H1 (cell line): Measurements from ENCODE around the gene ABCG5. TPM values are rescaled to one million over a fixed set of nuclear protein-coding genes. Genes with fewer than 3 reads are reported as not detected.

ENCODE experiments used
- CTCF ChIA-PET: fragments of 300-600 bp; sonication (Branson Sonifier 250); formaldehyde crosslinking; loops from one replicate; lab custom pipeline; 2021; ENCODE audit not compliant: partially characterized antibody; lab: Charles Lee
- POLR2A ChIA-PET: fragments of 300-600 bp; sonication (Branson Sonifier 250); formaldehyde crosslinking; loops from one replicate; lab custom pipeline; 2021; ENCODE audit warnings: inconsistent platforms; ENCODE audit not compliant: partially characterized antibody; lab: Charles Lee
- DNase-seq, 2 experiments: peaks; one replicate each; pipeline versions ENCODE4 v3.0.0 to v3.0.0-alpha.2; 2010 to 2022; ENCODE audit warnings: low spot score in 2 of 2, low read depth in 1 of 2, mixed read lengths in 1 of 2
- FAIRE-seq: peaks from 2 replicates; lab custom pipeline; 2011; peaks lifted over from hg19 to GRCh38; lab: Jason Lieb, UNC
- H2AFZ ChIP-seq: 2 replicates; pipeline ENCODE4 v1.8.1; 2012; ENCODE audit warnings: low read length, inconsistent platforms
- H2AK5ac ChIP-seq: 2 replicates; pipeline ENCODE4 v1.6.1; 2013; ENCODE audit warnings: low read depth, low read length
- H2BK120ac ChIP-seq: replicated peaks from 2 replicates; pipeline ENCODE3; 2013; ENCODE audit warnings: low read depth, low read length, inconsistent platforms
- H2BK12ac ChIP-seq: 2 replicates; pipeline ENCODE4 v1.6.1; 2013; ENCODE audit warnings: low read depth, low read length
- H2BK15ac ChIP-seq: 2 replicates; pipeline ENCODE4 v1.6.1; 2013; ENCODE audit warnings: low read length
- H2BK20ac ChIP-seq: 2 replicates; pipeline ENCODE4 v1.6.1; 2013; ENCODE audit warnings: low read length
- H2BK5ac ChIP-seq: 2 replicates; pipeline ENCODE4 v1.6.1; 2013; ENCODE audit warnings: low read depth, low read length
- H3K14ac ChIP-seq: 2 replicates; pipeline ENCODE4 v1.6.1; 2013; ENCODE audit warnings: inconsistent platforms; ENCODE audit not compliant: insufficient read length
- H3K18ac ChIP-seq: 2 replicates; pipeline ENCODE4 v1.6.1; 2013; ENCODE audit warnings: low read length; ENCODE audit errors: extremely low read depth
- H3K23ac ChIP-seq: 2 replicates; pipeline ENCODE4 v1.6.1; 2013; ENCODE audit warnings: inconsistent platforms; ENCODE audit not compliant: insufficient read length
- H3K23me2 ChIP-seq: 2 replicates; pipeline ENCODE4 v1.6.1; 2013; ENCODE audit warnings: low read depth, low read length
- H3K27ac ChIP-seq: 2 replicates; pipeline ENCODE4 v1.6.1; 2011; ENCODE audit warnings: low read depth, low read length, inconsistent platforms
- H3K27me3 ChIP-seq, 4 experiments: replicated peaks in 1 of 4; 1 replicate in 1 of 4; 2 replicates in 3 of 4; pipeline versions ENCODE4 v1.6.1 to v1.8.1; 2011 to 2013; ENCODE audit warnings: low read length in 3 of 4, mild to moderate bottlenecking in 3 of 4, inconsistent platforms in 2 of 4, mixed read lengths in 2 of 4, moderate library complexity in 1 of 4; ENCODE audit not compliant: control insufficient read depth in 3 of 4, insufficient read depth in 3 of 4; ENCODE audit errors: extremely low read depth in 1 of 4
- H3K36me3 ChIP-seq, 4 experiments: 2 replicates each; pipeline versions ENCODE4 v1.6.1 to v1.8.1; 2011 to 2013; ENCODE audit warnings: mild to moderate bottlenecking in 4 of 4, low read length in 3 of 4, moderate library complexity in 2 of 4, control low read depth in 1 of 4, inconsistent platforms in 1 of 4; ENCODE audit not compliant: insufficient read depth in 4 of 4, control insufficient read depth in 2 of 4
- H3K4ac ChIP-seq: replicated peaks from 2 replicates; pipeline ENCODE3; 2013; ENCODE audit warnings: low read length, low read depth, mixed read lengths, inconsistent platforms; ENCODE audit not compliant: insufficient read length
- H3K4me1 ChIP-seq, 4 experiments: replicated peaks in 1 of 4; 1 replicate in 1 of 4; 2 replicates in 3 of 4; pipeline versions ENCODE4 v1.6.1 to v1.8.1; 2011 to 2013; ENCODE audit warnings: low read length in 3 of 4, inconsistent platforms in 2 of 4, mixed read lengths in 1 of 4; ENCODE audit not compliant: insufficient read depth in 4 of 4, control insufficient read depth in 3 of 4
- H3K4me2 ChIP-seq, 2 experiments: 2 replicates each; pipeline versions ENCODE4 v1.6.1 to v1.8.1; 2011 to 2013; ENCODE audit warnings: low read depth in 2 of 2, low read length in 2 of 2, control low read depth in 1 of 2, inconsistent platforms in 1 of 2, mild to moderate bottlenecking in 1 of 2; ENCODE audit not compliant: insufficient read depth in 1 of 2
- H3K4me3 ChIP-seq, 4 experiments: fragments of 200-600, 300-600 bp in 1 of 4; sonication (generic), shearing (Covaris generic), sonication (Bioruptor Twin) in 1 of 4; 2 replicates each; pipeline versions ENCODE4 v1.5.1 to v1.8.1; 2011 to 2016; ENCODE audit warnings: low read length in 4 of 4, low read depth in 3 of 4, control low read depth in 2 of 4, inconsistent platforms in 2 of 4, mild to moderate bottlenecking in 2 of 4, mixed read lengths in 1 of 4, moderate library complexity in 1 of 4; ENCODE audit not compliant: insufficient read depth in 2 of 4; ENCODE audit errors: extremely low read depth in 1 of 4
- H3K56ac ChIP-seq: replicated peaks from 2 replicates; pipeline ENCODE3; 2013; ENCODE audit warnings: low read depth, mild to moderate bottlenecking, mixed read lengths, low read length, inconsistent platforms; ENCODE audit not compliant: insufficient read length
- H3K79me1 ChIP-seq: 2 replicates; pipeline ENCODE4 v1.6.1; 2013; ENCODE audit warnings: low read depth, low read length, control low read depth
- H3K79me2 ChIP-seq, 2 experiments: 2 replicates each; pipeline versions ENCODE4 v1.6.1 to v1.8.1; 2012 to 2013; ENCODE audit warnings: low read length in 2 of 2, mild to moderate bottlenecking in 2 of 2, inconsistent platforms in 1 of 2; ENCODE audit not compliant: insufficient read depth in 2 of 2, control insufficient read depth in 1 of 2
- H3K9ac ChIP-seq, 4 experiments: replicated peaks in 1 of 4; 1 replicate in 1 of 4; 2 replicates in 3 of 4; pipeline versions ENCODE4 v1.6.1 to v1.8.1; 2011 to 2013; ENCODE audit warnings: low read depth in 3 of 4, low read length in 3 of 4, control low read depth in 2 of 4, mild to moderate bottlenecking in 2 of 4, moderate library complexity in 2 of 4, inconsistent platforms in 1 of 4; ENCODE audit errors: extremely low read depth in 1 of 4
- H3K9me3 ChIP-seq, 2 experiments: 2 replicates each; pipeline versions ENCODE4 v1.6.1 to v1.8.1; 2012 to 2013; ENCODE audit warnings: mild to moderate bottlenecking in 2 of 2, moderate library complexity in 2 of 2, control low read depth in 1 of 2, inconsistent platforms in 1 of 2, low read depth in 1 of 2, low read length in 1 of 2, mixed read lengths in 1 of 2; ENCODE audit not compliant: insufficient read depth in 2 of 2
- H4K20me1 ChIP-seq, 2 experiments: replicated peaks in 1 of 2; 2 replicates each; pipeline versions ENCODE3 to v1.8.1; 2011 to 2013; ENCODE audit warnings: inconsistent platforms in 2 of 2, low read length in 2 of 2, mild to moderate bottlenecking in 1 of 2; ENCODE audit not compliant: insufficient read depth in 2 of 2, control insufficient read depth in 1 of 2
- H4K5ac ChIP-seq: 2 replicates; pipeline ENCODE4 v1.6.1; 2013; ENCODE audit warnings: low read length, low read depth, mixed read lengths, inconsistent platforms; ENCODE audit not compliant: insufficient read length
- H4K8ac ChIP-seq: 2 replicates; pipeline ENCODE4 v1.8.0; 2013; ENCODE audit warnings: mild to moderate bottlenecking, moderate library complexity, low read length, inconsistent platforms; ENCODE audit not compliant: insufficient read depth; ENCODE audit errors: extremely low read depth
- H4K91ac ChIP-seq: replicated peaks from 2 replicates; pipeline ENCODE3; 2013; ENCODE audit warnings: low read length, mixed read lengths, inconsistent platforms; ENCODE audit not compliant: insufficient read length
- BCL11A ChIP-seq, 2 experiments: IDR thresholded peaks; one replicate each; pipeline ENCODE4 v1.6.1; 2011; ENCODE audit warnings: low read depth in 2 of 2, low read length in 2 of 2, mild to moderate bottlenecking in 2 of 2
- EP300 ChIP-seq, 2 experiments: IDR thresholded peaks; 1 replicate in 1 of 2; 2 replicates in 1 of 2; pipeline ENCODE4 v1.6.1; 2011 to 2012; ENCODE audit warnings: low read depth in 2 of 2, low read length in 2 of 2, mild to moderate bottlenecking in 2 of 2, borderline replicate concordance in 1 of 2, inconsistent platforms in 1 of 2, moderate library complexity in 1 of 2
- FOSL1 ChIP-seq: IDR thresholded peaks from 2 replicates; pipeline ENCODE4 v1.6.1; 2011; ENCODE audit warnings: mild to moderate bottlenecking, low read depth, low read length, moderate library complexity; ENCODE audit not compliant: insufficient read depth
- GABPA ChIP-seq: IDR thresholded peaks from 2 replicates; pipeline ENCODE4 v1.6.1; 2011; ENCODE audit warnings: mild to moderate bottlenecking, low read length, moderate library complexity, borderline replicate concordance; ENCODE audit not compliant: insufficient read depth
- HDAC2 ChIP-seq, 2 experiments: fragments of 300-600 bp in 1 of 2; sonication (generic) in 1 of 2; IDR thresholded peaks; 2 replicates each; pipeline ENCODE4 v1.6.1; 2011 to 2012; ENCODE audit warnings: low read depth in 2 of 2, low read length in 2 of 2, mild to moderate bottlenecking in 2 of 2, moderate library complexity in 2 of 2, borderline replicate concordance in 1 of 2, inconsistent platforms in 1 of 2
- PHF8 ChIP-seq: fragments of 200-600 bp; sonication (generic); conservative IDR thresholded peaks from 2 replicates; pipeline ENCODE4 v1.7.1; 2012; ENCODE audit warnings: low read depth, mild to moderate bottlenecking, inconsistent platforms, low read length, moderate library complexity
- POLR2A ChIP-seq, 2 experiments: IDR thresholded peaks; 1 replicate in 1 of 2; 2 replicates in 1 of 2; pipeline ENCODE4 v1.6.1; 2011; ENCODE audit warnings: low read depth in 2 of 2, low read length in 2 of 2, mild to moderate bottlenecking in 2 of 2; ENCODE audit errors: control extremely low read depth in 1 of 2
- RNF2 ChIP-seq: fragments of 200-900, 300-1000 bp; sonication (generic); IDR thresholded peaks from 2 replicates; pipeline ENCODE4 v1.7.1; 2016; ENCODE audit warnings: borderline replicate concordance, low read depth, mild to moderate bottlenecking, antibody characterized with exemption, low read length; ENCODE audit not compliant: poor library complexity, severe bottlenecking; ENCODE audit errors: missing control alignments
- RXRA ChIP-seq: IDR thresholded peaks from 2 replicates; pipeline ENCODE4 v1.6.1; 2011; ENCODE audit warnings: low read depth, mild to moderate bottlenecking, low read length, moderate library complexity; ENCODE audit not compliant: insufficient read depth
- SIN3A ChIP-seq, 2 experiments: IDR thresholded peaks in 1 of 2; conservative IDR thresholded peaks in 1 of 2; 2 replicates each; pipeline ENCODE4 v1.6.1; 2011 to 2012; ENCODE audit warnings: low read length in 2 of 2, improper control_type of control experiment in 1 of 2, low read depth in 1 of 2, mild to moderate bottlenecking in 1 of 2
- SIRT6 ChIP-seq: IDR thresholded peaks from one replicate; pipeline ENCODE4 v1.7.1; 2012; ENCODE audit warnings: low read length, inconsistent platforms
- TBP ChIP-seq: IDR thresholded peaks from 2 replicates; pipeline ENCODE4 v1.6.1; 2011; ENCODE audit warnings: low read depth, low read length, improper control_type of control experiment
- YY1 ChIP-seq: IDR thresholded peaks from 2 replicates; pipeline ENCODE4 v1.6.1; 2011; ENCODE audit warnings: low read depth, mild to moderate bottlenecking, low read length
- WGBS, 2 experiments: shearing (Covaris generic) in 1 of 2; methylation state at CpG; one replicate each; pipeline versions ENCODE4 v1.1.6 to v1.1.7; 2013 to 2015; ENCODE audit warnings: low lambda C conversion rate in 2 of 2, mixed read lengths in 2 of 2, inconsistent platforms in 1 of 2, low coverage in 1 of 2, missing lambda C conversion rate in 1 of 2; ENCODE audit not compliant: insufficient replicate concordance in 2 of 2, insufficient coverage in 1 of 2, insufficient read length in 1 of 2; ENCODE audit errors: extremely low coverage in 1 of 2, missing lambda C conversion rate in 1 of 2; 5-methylcytosine and 5-hydroxymethylcytosine counted together
- polyA plus RNA-seq, 7 experiments: library from polyadenylated mRNA; depleted of rRNA in 3 of 7; stranded (reverse) in 5 of 7; unstranded in 2 of 7; fragments of >200 nt in 5 of 7; fragments of 200-250 nt in 2 of 7; gene quantifications; 1 replicate in 5 of 7; 2 replicates in 1 of 7; 4 replicates in 1 of 7; pipeline versions ENCODE4 v1.2.1 to v1.2.3, GENCODE V29; 2011 to 2013; ENCODE audit warnings: missing spikeins in 2 of 7, mixed read lengths in 2 of 7
- total RNA-seq: library from RNA; stranded (reverse); fragmentation: NEBNext Ultra II Directional; extraction: Animal tissue kit (Norgen Biotek cat#: 25700); gene quantifications from 2 replicates; pipeline ENCODE4 v1.2.1, GENCODE V29; 2021

Gene ABCG5
- total and polyA plus RNA-seq, 2 of the 8 experiments (the other 6 are each of a cell fraction or from before 2014, with no cell fraction given): not detected

DNA sequence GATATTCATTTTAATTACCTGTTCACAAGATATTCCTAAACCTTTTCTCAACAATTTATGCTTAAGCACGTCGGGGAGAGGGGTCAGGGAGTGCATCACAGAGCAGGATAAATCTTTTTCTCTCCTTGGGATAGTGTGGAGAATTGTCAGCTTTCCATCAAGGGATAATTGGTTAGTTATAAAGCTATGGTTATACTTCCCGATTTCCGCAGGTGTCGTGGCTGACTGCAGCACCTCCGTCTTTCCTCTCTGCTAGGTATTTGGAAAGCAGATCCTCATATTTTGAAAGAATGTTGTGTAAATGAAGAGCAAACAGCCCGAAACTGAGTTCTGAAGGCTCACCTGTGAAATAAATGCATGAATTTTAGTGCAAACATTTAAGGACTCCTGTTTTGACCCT lies 64.0 kb downstream of the ABCG5 start:
- Histone ChIP-seq H3K4ac (no peak overlapping the region), H3K4me2 (peak overlapping the region; percentile 78 to 80), H2BK5ac (no peak overlapping the region), H3K14ac (no peak overlapping the region), H4K91ac (no peak overlapping the region), H3K9ac (peak overlapping the region in 1 of 4 experiments; percentile 43; a peak in 2 of 7 replicates), H3K56ac (no peak overlapping the region), H3K4me1 (peaks cover 0 to 3% (median 0%) of the 10 kb centered on the region in 4 experiments; a peak in 1 of 7 replicates), H2AK5ac (no peak overlapping the region), H3K36me3 (no peaks in the 10 kb centered on the region; a peak in 1 of 8 replicates), H3K27ac (no peak overlapping the region), H3K9me3 (no peaks in the 10 kb centered on the region), H4K20me1 (no peaks in the 10 kb centered on the region), H3K23ac (no peak overlapping the region), H4K5ac (no peak overlapping the region), H3K27me3 (no peaks in the 10 kb centered on the region), H2BK120ac (no peak overlapping the region), H2BK20ac (no peak overlapping the region), H3K23me2 (no peaks in the 10 kb centered on the region), H2BK15ac (no peak overlapping the region), H3K79me1 (no peaks in the 10 kb centered on the region), H3K18ac (no peak overlapping the region), H2BK12ac (no peak overlapping the region), H2AFZ (peak overlapping the region; percentile 66; the same call in 1 of the 2 replicates), H4K8ac (no peak overlapping the region), H3K79me2 (no peaks in the 10 kb centered on the region), H3K4me3 (peak overlapping the region; percentile 48 to 75 (median 68); a peak in 7 of 8 replicates)
- CTCF ChIA-PET: interaction anchor here (0.5 to 1.0 kb wide), 3 partner anchors 55 to 545 kb away, joined by 3 to 4 read pairs (median 3); no protein-coding TSS in a partner anchor
- 59% methylated on average over 7 of the region's 7 CpGs; no CpG with 5 or more reads in 1 of the 2 experiments for WGBS, 2 experiments
- FAIRE-seq (no peak), DNase-seq (no peak)
- POLR2A ChIA-PET: interaction anchor here (0.7 to 1.0 kb wide), 2 partner anchors 16 to 26 kb away, joined by 3 read pairs; no protein-coding TSS in a partner anchor
- TF ChIP-seq BCL11A (IDR thresholded peaks at IDR 0.05; ENCODE audit: low read depth in 2 of 2, low read length in 2 of 2): no peak
- TF ChIP-seq RXRA: no peak
- TF ChIP-seq EP300 (IDR thresholded peaks at IDR 0.05; ENCODE audit: borderline replicate concordance in 1 of 2, low read depth in 2 of 2, low read length in 2 of 2): no peak
- TF ChIP-seq SIRT6: no peak
- no peak for TF ChIP-seq YY1
- no peak for TF ChIP-seq SIN3A (conservative IDR thresholded peaks at IDR 0.05 in 1 of 2, IDR thresholded peaks at IDR 0.05 in 1 of 2; ENCODE audit: low read depth in 1 of 2, low read length in 2 of 2)
- no peak for TF ChIP-seq FOSL1
- TF ChIP-seq TBP: no peak
- TF ChIP-seq PHF8: no peak
- no peak for TF ChIP-seq GABPA
- TF ChIP-seq HDAC2 (IDR thresholded peaks at IDR 0.05; ENCODE audit: borderline replicate concordance in 1 of 2, low read depth in 2 of 2, low read length in 2 of 2): no peak
- TF ChIP-seq POLR2A (IDR thresholded peaks at IDR 0.05; ENCODE audit: control extremely low read depth in 1 of 2, low read depth in 2 of 2, low read length in 2 of 2): no peak
- TF ChIP-seq RNF2: no peak
